AG09309 (cell line): ENCODE results near the gene SLC5A12.
A peak's percentile ranks its signal among the peaks of the same experiment; 100 is the strongest.

Experiments
- DNase-seq: peaks from one replicate; pipeline ENCODE4 v3.0.0-alpha.2; 2010; ENCODE audit warnings: low read depth
- H3K4me3 ChIP-seq: 2 replicates; pipeline ENCODE4 v1.5.1; 2011; ENCODE audit warnings: mild to moderate bottlenecking, low read depth, low read length, moderate library complexity; ENCODE audit not compliant: control insufficient read depth
- TF ChIP-seq, protein P1 (sequence below): IDR thresholded peaks from 2 replicates; pipeline ENCODE4 v1.5.1; 2011; ENCODE audit warnings: mild to moderate bottlenecking, low read depth, low read length, inconsistent platforms; ENCODE audit not compliant: insufficient read depth, control insufficient read depth; ENCODE audit errors: missing control alignments

SLC5A12 gene

GRCh38 chr11:26742966-26743365, 21.1 kb upstream of the SLC5A12 start:
- H3K4me3 ChIP-seq: no peak overlapping the region
- TF ChIP-seq, protein P1, sequence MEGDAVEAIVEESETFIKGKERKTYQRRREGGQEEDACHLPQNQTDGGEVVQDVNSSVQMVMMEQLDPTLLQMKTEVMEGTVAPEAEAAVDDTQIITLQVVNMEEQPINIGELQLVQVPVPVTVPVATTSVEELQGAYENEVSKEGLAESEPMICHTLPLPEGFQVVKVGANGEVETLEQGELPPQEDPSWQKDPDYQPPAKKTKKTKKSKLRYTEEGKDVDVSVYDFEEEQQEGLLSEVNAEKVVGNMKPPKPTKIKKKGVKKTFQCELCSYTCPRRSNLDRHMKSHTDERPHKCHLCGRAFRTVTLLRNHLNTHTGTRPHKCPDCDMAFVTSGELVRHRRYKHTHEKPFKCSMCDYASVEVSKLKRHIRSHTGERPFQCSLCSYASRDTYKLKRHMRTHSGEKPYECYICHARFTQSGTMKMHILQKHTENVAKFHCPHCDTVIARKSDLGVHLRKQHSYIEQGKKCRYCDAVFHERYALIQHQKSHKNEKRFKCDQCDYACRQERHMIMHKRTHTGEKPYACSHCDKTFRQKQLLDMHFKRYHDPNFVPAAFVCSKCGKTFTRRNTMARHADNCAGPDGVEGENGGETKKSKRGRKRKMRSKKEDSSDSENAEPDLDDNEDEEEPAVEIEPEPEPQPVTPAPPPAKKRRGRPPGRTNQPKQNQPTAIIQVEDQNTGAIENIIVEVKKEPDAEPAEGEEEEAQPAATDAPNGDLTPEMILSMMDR: no peak
- no peak for DNase-seq

DNA sequence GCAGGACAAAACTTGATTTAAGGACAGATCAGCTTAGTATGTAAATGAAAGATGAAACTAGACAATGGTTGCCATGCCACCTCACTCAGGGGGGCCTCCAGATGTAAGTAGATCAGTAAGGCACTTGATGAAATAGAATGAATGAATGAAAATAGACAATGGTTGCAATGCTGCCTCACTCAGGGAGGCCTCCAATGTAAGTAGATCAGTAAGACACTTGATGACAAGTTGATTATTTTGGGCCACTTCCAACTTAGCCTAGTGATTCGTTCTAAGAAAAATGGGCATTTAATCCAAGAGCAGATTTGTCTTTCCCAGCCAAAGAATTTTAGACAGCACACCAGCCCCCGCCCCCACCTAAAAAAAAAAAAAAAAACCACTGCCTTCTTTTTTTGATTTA, 19.2 kb upstream of the SLC5A12 start:
- TF ChIP-seq, protein P1: no peak
- no peak overlapping the region for H3K4me3 ChIP-seq
- peak; percentile 39 for DNase-seq

GRCh38 chr11:26739366-26740073, 17.7 kb upstream of the SLC5A12 start:
- DNase-seq: no peak
- no peak overlapping the region for H3K4me3 ChIP-seq
- TF ChIP-seq, protein P1: no peak

- no peak overlapping the region for H3K4me3 ChIP-seq
- TF ChIP-seq, protein P1: no peak
- no peak for DNase-seq
These were observed 12.8 kb upstream of the SLC5A12 start for GRCh38 chr11:26734691-26735090.

- TF ChIP-seq, protein P1: no peak
- DNase-seq: no peak
- H3K4me3 ChIP-seq: no peak overlapping the region
These were observed 9.2 kb upstream of the SLC5A12 start for GRCh38 chr11:26731084-26731456.

GRCh38 chr11:26730414-26731083, 8.7 kb upstream of the SLC5A12 start:
- TF ChIP-seq, protein P1: no peak
- DNase-seq: no peak

More at GRCh38 chr11:26730414-26731083, 8.7 kb upstream of the SLC5A12 start:
- H3K4me3 ChIP-seq: no peak overlapping the region
